Mesenchymal stem cell (in vitro differentiated cells and primary cell): Measurements from ENCODE around the gene KCNG2.

Experiments used
- DNase-seq: peaks from one replicate; pipeline ENCODE4 v3.0.0-alpha.2; 2013
- H2AFZ ChIP-seq: one replicate; pipeline ENCODE4 v1.6.1; 2013; ENCODE audit warnings: low read depth, mild to moderate bottlenecking, control low read depth, inconsistent platforms, low read length, moderate library complexity
- H2AK5ac ChIP-seq: 2 replicates; pipeline ENCODE4 v1.6.1; 2013; ENCODE audit warnings: low read length, moderate library complexity, mild to moderate bottlenecking, inconsistent platforms; ENCODE audit not compliant: severe bottlenecking
- H2BK120ac ChIP-seq: one replicate; pipeline ENCODE4 v1.6.1; 2013; ENCODE audit warnings: low read depth, mild to moderate bottlenecking, inconsistent platforms, low read length, moderate library complexity
- H2BK12ac ChIP-seq, 2 experiments: one replicate each; pipeline ENCODE4 v1.6.1; 2013; ENCODE audit warnings: inconsistent platforms in 2 of 2, low read length in 2 of 2, mild to moderate bottlenecking in 2 of 2, moderate library complexity in 2 of 2, control low read depth in 1 of 2
- H2BK15ac ChIP-seq: one replicate; pipeline ENCODE4 v1.6.1; 2013; ENCODE audit warnings: mild to moderate bottlenecking, low read depth, inconsistent platforms; ENCODE audit not compliant: poor library complexity, severe bottlenecking
- H2BK5ac ChIP-seq: 2 replicates; pipeline ENCODE4 v1.6.1; 2013; ENCODE audit warnings: low read depth, mild to moderate bottlenecking, low read length, control low read depth, inconsistent platforms; ENCODE audit not compliant: poor library complexity, severe bottlenecking
- H3K14ac ChIP-seq, 2 experiments: one replicate each; pipeline ENCODE4 v1.6.1; 2013; ENCODE audit warnings: inconsistent platforms in 2 of 2, low read length in 2 of 2, control low read depth in 1 of 2, mild to moderate bottlenecking in 1 of 2, moderate library complexity in 1 of 2
- H3K18ac ChIP-seq, 2 experiments: one replicate each; pipeline ENCODE4 v1.6.1; 2013; ENCODE audit warnings: inconsistent platforms in 2 of 2, low read length in 2 of 2, control low read depth in 1 of 2, low read depth in 1 of 2, mild to moderate bottlenecking in 1 of 2
- H3K23ac ChIP-seq, 2 experiments: one replicate each; pipeline ENCODE4 v1.6.1; 2013; ENCODE audit warnings: inconsistent platforms in 2 of 2, low read length in 2 of 2, mild to moderate bottlenecking in 2 of 2, moderate library complexity in 2 of 2, control low read depth in 1 of 2
- H3K27ac ChIP-seq: 2 replicates; pipeline ENCODE4 v1.5.1; 2013; ENCODE audit warnings: mild to moderate bottlenecking, moderate library complexity, low read length, control low read depth, inconsistent platforms; ENCODE audit not compliant: poor library complexity, severe bottlenecking
- H3K27me3 ChIP-seq, 2 experiments: 2 replicates each; pipeline versions ENCODE4 v1.6.1 to v1.7.0; 2013; ENCODE audit warnings: low read length in 2 of 2, mild to moderate bottlenecking in 2 of 2, moderate library complexity in 2 of 2, control low read depth in 1 of 2, inconsistent platforms in 1 of 2; ENCODE audit not compliant: control insufficient read depth in 1 of 2, insufficient read depth in 1 of 2
- H3K36me3 ChIP-seq, 2 experiments: 2 replicates each; pipeline versions ENCODE4 v1.6.1 to v1.7.0; 2013; ENCODE audit warnings: low read length in 2 of 2, control low read depth in 1 of 2, inconsistent platforms in 1 of 2, low read depth in 1 of 2, mild to moderate bottlenecking in 1 of 2; ENCODE audit not compliant: insufficient read depth in 2 of 2, control insufficient read depth in 1 of 2
- H3K4ac ChIP-seq, 2 experiments: one replicate each; pipeline ENCODE4 v1.6.1; 2013; ENCODE audit warnings: inconsistent platforms in 2 of 2, low read length in 2 of 2, mild to moderate bottlenecking in 2 of 2, moderate library complexity in 2 of 2, control low read depth in 1 of 2, low read depth in 1 of 2
- H3K4me1 ChIP-seq: 2 replicates; pipeline ENCODE4 v1.6.1; 2013; ENCODE audit warnings: low read depth, low read length, control low read depth; ENCODE audit not compliant: control insufficient read depth, insufficient read depth
- H3K4me2 ChIP-seq: 2 replicates; pipeline ENCODE4 v1.6.1; 2013; ENCODE audit warnings: low read length, mild to moderate bottlenecking, inconsistent platforms; ENCODE audit not compliant: poor library complexity, severe bottlenecking
- H3K4me3 ChIP-seq, 2 experiments: 2 replicates each; pipeline versions ENCODE4 v1.5.1 to v1.7.0; 2013; ENCODE audit warnings: low read length in 2 of 2, mild to moderate bottlenecking in 2 of 2, control low read depth in 1 of 2, low read depth in 1 of 2; ENCODE audit not compliant: insufficient read depth in 1 of 2
- H3K79me1 ChIP-seq: replicated peaks from 2 replicates; pipeline ENCODE4 v1.6.1; 2013; ENCODE audit warnings: mild to moderate bottlenecking, control low read depth, low read length, inconsistent platforms; ENCODE audit not compliant: poor library complexity, severe bottlenecking
- H3K9ac ChIP-seq: 2 replicates; pipeline ENCODE4 v1.7.0; 2013; ENCODE audit warnings: mild to moderate bottlenecking, low read length, moderate library complexity
- H3K9me3 ChIP-seq: 2 replicates; pipeline ENCODE4 v1.7.0; 2013; ENCODE audit warnings: mild to moderate bottlenecking, low read length; ENCODE audit not compliant: control insufficient read depth
- H4K8ac ChIP-seq: one replicate; pipeline ENCODE4 v1.6.1; 2013; ENCODE audit warnings: inconsistent platforms, mild to moderate bottlenecking, low read length, moderate library complexity
- H4K91ac ChIP-seq: one replicate; pipeline ENCODE4 v1.6.1; 2013; ENCODE audit warnings: mild to moderate bottlenecking, low read length, inconsistent platforms
- WGBS: methylation state at CpG from one replicate; pipeline ENCODE4 v1.1.7; 2013; ENCODE audit warnings: mixed read lengths; 5-methylcytosine and 5-hydroxymethylcytosine counted together

The KCNG2 gene

GRCh38 chr18:79853993-79854364, 56.2 kb downstream of the KCNG2 start:
- H3K4me3 ChIP-seq, result no peak overlapping the region
- no peak for DNase-seq
- H3K4me1 ChIP-seq, result no peaks in the 10 kb centered on the region
- no peak overlapping the region for H3K27ac ChIP-seq
- no peak overlapping the region for H3K18ac ChIP-seq
- H2BK120ac ChIP-seq, result no peak overlapping the region
- no peak overlapping the region for H3K4ac ChIP-seq
- H2AK5ac ChIP-seq, result no peak overlapping the region
- no peak overlapping the region for H2BK12ac ChIP-seq
- H2AFZ ChIP-seq, result no peak overlapping the region
- no peak overlapping the region for H4K91ac ChIP-seq
- 79% methylated on average over 15 of the region's 15 CpGs for WGBS
- no peaks in the 10 kb centered on the region for H3K9me3 ChIP-seq
- no peak overlapping the region for H3K9ac ChIP-seq
- H3K27me3 ChIP-seq, result peaks cover 6 to 21% of the 10 kb centered on the region in 2 experiments
- no peak overlapping the region for H4K8ac ChIP-seq
- no peak overlapping the region for H2BK5ac ChIP-seq
- no peak overlapping the region for H3K4me2 ChIP-seq
- H3K23ac ChIP-seq, result no peak overlapping the region
- H3K79me1 ChIP-seq, result no peaks in the 10 kb centered on the region
- H3K36me3 ChIP-seq, result no peaks in the 10 kb centered on the region
- no peak overlapping the region for H2BK15ac ChIP-seq
- H3K14ac ChIP-seq, result no peak overlapping the region

- 91% methylated on average over 17 of the region's 17 CpGs for WGBS
- Histone ChIP-seq H3K9me3 (peaks cover 3% of the 10 kb centered on the region), H2AFZ (no peak overlapping the region), H3K36me3 (no peaks in the 10 kb centered on the region), H3K79me1 (no peaks in the 10 kb centered on the region), H3K18ac (no peak overlapping the region), H3K9ac (no peak overlapping the region), H3K23ac (no peak overlapping the region), H3K4me2 (no peak overlapping the region), H2BK5ac (no peak overlapping the region), H3K27me3 (peaks cover 6 to 25% of the 10 kb centered on the region in 2 experiments), H3K4me1 (no peaks in the 10 kb centered on the region), H2BK120ac (no peak overlapping the region), H4K91ac (no peak overlapping the region), H2AK5ac (no peak overlapping the region), H4K8ac (no peak overlapping the region), H3K27ac (no peak overlapping the region), H3K4me3 (no peak overlapping the region), H2BK12ac (no peak overlapping the region), H3K14ac (no peak overlapping the region), H3K4ac (no peak overlapping the region), H2BK15ac (no peak overlapping the region)
- DNase-seq, result no peak
These were observed 57.6 kb downstream of the KCNG2 start for GRCh38 chr18:79855147-79855933.

- H2BK12ac ChIP-seq, result no peak overlapping the region
- H2AK5ac ChIP-seq, result no peak overlapping the region
- H4K91ac ChIP-seq, result no peak overlapping the region
- H3K4me3 ChIP-seq, result no peak overlapping the region
- WGBS, result 69% methylated on average over 25 of the region's 26 CpGs
- H4K8ac ChIP-seq, result no peak overlapping the region
- H2AFZ ChIP-seq, result no peak overlapping the region
- no peak overlapping the region for H3K4ac ChIP-seq
- H3K4me2 ChIP-seq, result no peak overlapping the region
- H3K27me3 ChIP-seq, result peaks cover 6 to 25% of the 10 kb centered on the region in 2 experiments
- H3K36me3 ChIP-seq, result no peaks in the 10 kb centered on the region
- peaks cover 3% of the 10 kb centered on the region for H3K9me3 ChIP-seq
- no peaks in the 10 kb centered on the region for H3K4me1 ChIP-seq
- no peak overlapping the region for H2BK5ac ChIP-seq
- peak; percentile 26 for DNase-seq
- no peak overlapping the region for H3K27ac ChIP-seq
- H2BK120ac ChIP-seq, result no peak overlapping the region
- H3K14ac ChIP-seq, result no peak overlapping the region
- H3K9ac ChIP-seq, result no peak overlapping the region
- no peak overlapping the region for H2BK15ac ChIP-seq
- H3K18ac ChIP-seq, result no peak overlapping the region
- H3K79me1 ChIP-seq, result no peaks in the 10 kb centered on the region
- no peak overlapping the region for H3K23ac ChIP-seq
These were observed 58.6 kb downstream of the KCNG2 start for GRCh38 chr18:79856119-79857007.

GRCh38 chr18:79857082-79857671, 59.4 kb downstream of the KCNG2 start:
- 72% methylated on average over 14 of the region's 14 CpGs for WGBS
- Histone ChIP-seq H3K4me2 (no peak overlapping the region), H3K4me1 (no peaks in the 10 kb centered on the region), H2BK15ac (no peak overlapping the region), H4K91ac (no peak overlapping the region), H2AK5ac (no peak overlapping the region), H2BK12ac (no peak overlapping the region), H3K18ac (no peak overlapping the region), H2BK5ac (no peak overlapping the region), H3K79me1 (no peaks in the 10 kb centered on the region), H3K36me3 (no peaks in the 10 kb centered on the region), H2AFZ (no peak overlapping the region), H3K4ac (no peak overlapping the region), H2BK120ac (no peak overlapping the region), H3K14ac (no peak overlapping the region), H4K8ac (no peak overlapping the region), H3K27me3 (peaks cover 6 to 25% of the 10 kb centered on the region in 2 experiments), H3K9ac (peak overlapping the region; percentile 47), H3K4me3 (peak overlapping the region in 1 of 2 experiments; percentile 19), H3K23ac (no peak overlapping the region), H3K9me3 (peaks cover 3% of the 10 kb centered on the region), H3K27ac (no peak overlapping the region)
- peak; percentile 1 for DNase-seq
